ENCODE measurements around the gene GOLGA8K.
"Not testable (repeated sequence)": the region's sequence is repeated elsewhere in the genome, so short reads cannot be mapped to it uniquely, and the experiment has no call there.

DNA sequence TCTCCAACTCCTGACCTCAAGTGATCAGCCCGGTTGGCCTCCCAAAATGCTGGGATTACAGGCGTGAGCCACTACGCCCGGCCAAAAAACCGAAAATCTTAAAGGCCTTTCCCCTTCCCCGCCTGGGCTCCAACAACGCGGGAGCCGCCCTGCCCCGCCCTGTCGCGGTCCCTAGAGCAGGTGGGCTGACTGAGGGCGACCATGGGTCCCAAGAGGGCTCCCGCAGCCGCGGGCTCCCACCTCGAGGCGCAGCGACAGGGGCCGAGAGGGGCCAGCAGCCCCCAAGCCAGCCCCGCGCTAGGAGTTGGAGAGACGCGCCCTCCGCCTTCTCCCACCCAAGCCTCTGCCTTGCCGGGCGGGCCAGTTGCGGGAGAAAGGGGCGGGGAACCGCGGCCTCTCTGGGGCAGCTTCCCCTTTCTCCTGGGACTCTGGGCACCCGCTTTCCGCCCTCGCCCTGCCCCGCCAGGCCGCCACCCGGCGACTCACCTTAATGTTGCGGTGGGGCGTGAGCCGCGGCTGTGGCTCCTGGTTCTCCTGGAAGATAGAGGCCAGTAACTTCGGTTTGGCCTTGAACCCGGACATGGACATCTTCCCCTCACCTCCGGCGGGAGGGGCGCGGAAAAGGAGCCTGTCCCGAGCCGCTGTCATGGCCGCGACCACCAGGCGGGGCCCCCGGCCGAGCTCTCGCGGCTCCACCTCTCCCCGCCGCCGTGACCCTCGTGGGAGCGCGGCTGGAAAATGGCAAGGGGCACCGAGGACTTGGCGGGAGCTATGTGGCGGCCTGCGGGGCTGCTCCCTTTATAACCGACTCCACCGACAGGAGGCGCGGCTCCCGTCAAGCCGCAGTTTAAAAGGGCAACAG lies 31.2 kb upstream of the GOLGA8K start:
- TF ChIP-seq, protein P1, sequence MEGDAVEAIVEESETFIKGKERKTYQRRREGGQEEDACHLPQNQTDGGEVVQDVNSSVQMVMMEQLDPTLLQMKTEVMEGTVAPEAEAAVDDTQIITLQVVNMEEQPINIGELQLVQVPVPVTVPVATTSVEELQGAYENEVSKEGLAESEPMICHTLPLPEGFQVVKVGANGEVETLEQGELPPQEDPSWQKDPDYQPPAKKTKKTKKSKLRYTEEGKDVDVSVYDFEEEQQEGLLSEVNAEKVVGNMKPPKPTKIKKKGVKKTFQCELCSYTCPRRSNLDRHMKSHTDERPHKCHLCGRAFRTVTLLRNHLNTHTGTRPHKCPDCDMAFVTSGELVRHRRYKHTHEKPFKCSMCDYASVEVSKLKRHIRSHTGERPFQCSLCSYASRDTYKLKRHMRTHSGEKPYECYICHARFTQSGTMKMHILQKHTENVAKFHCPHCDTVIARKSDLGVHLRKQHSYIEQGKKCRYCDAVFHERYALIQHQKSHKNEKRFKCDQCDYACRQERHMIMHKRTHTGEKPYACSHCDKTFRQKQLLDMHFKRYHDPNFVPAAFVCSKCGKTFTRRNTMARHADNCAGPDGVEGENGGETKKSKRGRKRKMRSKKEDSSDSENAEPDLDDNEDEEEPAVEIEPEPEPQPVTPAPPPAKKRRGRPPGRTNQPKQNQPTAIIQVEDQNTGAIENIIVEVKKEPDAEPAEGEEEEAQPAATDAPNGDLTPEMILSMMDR (IDR thresholded peaks at IDR 0.05; ENCODE audit: insufficient read depth, low read depth, low read length), result not testable (repeated sequence)
- not testable (repeated sequence) for TF ChIP-seq EZH2 (IDR thresholded peaks at IDR 0.05; ENCODE audit: insufficient read depth, low read length)

All from astrocyte (in vitro differentiated cells and primary cell).